HepG2 (cell line): ENCODE data around the gene CALML6. TPM values are rescaled to one million over a fixed set of nuclear protein-coding genes. Genes with fewer than 3 reads are reported as not detected.

ENCODE experiments used
- ATF7-NPFF ChIP-seq: sonication (generic); formaldehyde crosslinking; IDR thresholded peaks from 2 replicates; pipeline ENCODE4 v1.8.1; 2023; ENCODE audit warnings: mild to moderate bottlenecking, low read depth, missing genetic modification reagents, moderate library complexity
- BRF2 ChIP-seq: sonication (generic); formaldehyde crosslinking; IDR thresholded peaks from 2 replicates; pipeline ENCODE4 v1.8.1; 2022; ENCODE audit warnings: mild to moderate bottlenecking, missing genetic modification reagents
- HMGXB3 ChIP-seq: sonication (generic); formaldehyde crosslinking; IDR thresholded peaks from 2 replicates; pipeline ENCODE4 v1.4.0; 2020; ENCODE audit warnings: missing genetic modification reagents, borderline replicate concordance
- HNF4A ChIP-seq: sonication (generic); formaldehyde crosslinking; IDR thresholded peaks from 2 replicates; pipeline ENCODE4 v1.4.0; 2020; ENCODE audit warnings: missing genetic modification reagents
- MXD4 ChIP-seq: IDR thresholded peaks from 2 replicates; pipeline ENCODE4 v1.6.1; 2016; ENCODE audit warnings: mild to moderate bottlenecking, missing biosample characterization, missing genetic modification reagents
- PAXIP1 ChIP-seq: sonication (generic); formaldehyde crosslinking; conservative IDR thresholded peaks from 2 replicates; pipeline ENCODE4 v1.4.0; 2020; ENCODE audit warnings: mild to moderate bottlenecking, missing genetic modification reagents, moderate library complexity
- PRDM15 ChIP-seq: sonication (generic); formaldehyde crosslinking; IDR thresholded peaks from 2 replicates; pipeline ENCODE4 v1.4.0; 2020; ENCODE audit warnings: missing genetic modification reagents
- SAFB2 ChIP-seq: sonication (generic); formaldehyde crosslinking; IDR thresholded peaks from 2 replicates; pipeline ENCODE4 v1.5.1; 2020; ENCODE audit warnings: missing genetic modification reagents, low read depth, mild to moderate bottlenecking, borderline replicate concordance
- SAP130 ChIP-seq: IDR thresholded peaks from 2 replicates; pipeline ENCODE4 v1.6.1; 2016; ENCODE audit warnings: low read depth
- SETDB1 ChIP-seq: sonication (generic); formaldehyde crosslinking; IDR thresholded peaks from 2 replicates; pipeline ENCODE4 v1.5.1; 2020; ENCODE audit warnings: missing genetic modification reagents, mild to moderate bottlenecking, borderline replicate concordance
- TGIF2 ChIP-seq: IDR thresholded peaks from 2 replicates; pipeline ENCODE4 v1.6.1; 2016; ENCODE audit warnings: control low read depth, missing compliant biosample characterization
- ZFP90 ChIP-seq: sonication (generic); formaldehyde crosslinking; IDR thresholded peaks from 2 replicates; pipeline ENCODE4 v1.8.0; 2022; ENCODE audit warnings: missing genetic modification reagents, mild to moderate bottlenecking, inconsistent platforms, borderline replicate concordance
- ZKSCAN5 ChIP-seq: sonication (generic); formaldehyde crosslinking; IDR thresholded peaks from 2 replicates; pipeline ENCODE4 v1.5.1; 2020; ENCODE audit warnings: mild to moderate bottlenecking, missing genetic modification reagents
- ZNF333 ChIP-seq: sonication (generic); formaldehyde crosslinking; IDR thresholded peaks from 2 replicates; pipeline ENCODE4 v1.4.0; 2020; ENCODE audit warnings: mild to moderate bottlenecking, missing genetic modification reagents, borderline replicate concordance
- ZNF777 ChIP-seq: sonication (generic); formaldehyde crosslinking; IDR thresholded peaks from 2 replicates; pipeline ENCODE4 v1.4.0; 2020; ENCODE audit warnings: missing genetic modification reagents
- polyA plus RNA-seq, 8 experiments: library from polyadenylated mRNA; depleted of rRNA in 3 of 8; stranded (reverse) in 7 of 8; unstranded in 1 of 8; fragments of >200 nt; fragmentation: Illumina TruSeq in 4 of 8; extraction: Trizol in 4 of 8; gene quantifications; 2 replicates each; pipeline versions ENCODE4 v1.2.1 to v1.2.3, GENCODE V29; 2011 to 2016; ENCODE audit warnings: low read depth in 4 of 8, missing spikeins in 1 of 8, mixed read lengths in 1 of 8; ENCODE audit not compliant: insufficient read depth in 1 of 8
- total RNA-seq, 5 experiments: library from RNA; depleted of rRNA; stranded (reverse); fragments of >200 nt; fragmentation: Illumina TruSeq; extraction: Trizol; gene quantifications; 2 replicates each; pipeline ENCODE4 v1.2.3, GENCODE V29; 2016; ENCODE audit warnings: low read depth in 1 of 5

CALML6 gene
- total and polyA plus RNA-seq, 2 of the 13 experiments (the other 11 are each of a cell fraction or from before 2014, with no cell fraction given): 0.11 to 0.12 TPM

- peak; percentile 36; the same call in 1 of the 2 replicates for TF ChIP-seq PAXIP1 (CRISPR knock-in tag)
- TF ChIP-seq ZFP90: no peak
- peak; percentile 52; the same call in 1 of the 2 replicates for TF ChIP-seq PRDM15 (CRISPR knock-in tag)
- no peak for TF ChIP-seq MXD4 (CRISPR knock-in tag)
- TF ChIP-seq BRF2: peak; percentile 22; the same call in 1 of the 2 replicates
- 0 out of 2 replicates have a peak, but pooled peaks have one; percentile 25 for TF ChIP-seq SAFB2 (CRISPR knock-in tag)
- peak; percentile 57; the same call in 1 of the 2 replicates for TF ChIP-seq ZKSCAN5 (CRISPR knock-in tag)
- no peak for TF ChIP-seq ZNF777 (CRISPR knock-in tag)
- no peak for TF ChIP-seq SETDB1
- TF ChIP-seq HMGXB3 (CRISPR knock-in tag): no peak
- TF ChIP-seq HNF4A (CRISPR knock-in tag): peak; percentile 47
- TF ChIP-seq TGIF2: no peak
- peak; percentile 24; the same call in 1 of the 2 replicates for TF ChIP-seq ATF7-NPFF (CRISPR knock-in tag)
- 0 out of 2 replicates have a peak, but pooled peaks have one; percentile 22 for TF ChIP-seq ZNF333 (CRISPR knock-in tag)
- TF ChIP-seq SAP130 (CRISPR knock-in tag): peak; percentile 9; the same call in 1 of the 2 replicates
Observed at GRCh38 chr1:1894354-1895059, 20.6 kb upstream of the CALML6 start (continued).
